Spleen (tissue), 11 donors: ENCODE results near the gene STMN3. TPM values are rescaled to one million over a fixed set of nuclear protein-coding genes. Genes with fewer than 3 reads are reported as not detected.
A peak's percentile ranks its signal among the peaks of the same experiment; 100 is the strongest.
"Not testable (repeated sequence)": the region's sequence is repeated elsewhere in the genome, so short reads cannot be mapped to it uniquely, and the experiment has no call there.

Experiments used
- DNase-seq: peaks from one replicate; pipeline ENCODE4 v3.0.0-alpha.2; 2020
- H3K27ac ChIP-seq, 8 donors: fragments of 200-600 bp; sonication (generic) in 7 of 8; 1 replicate in 4 of 8; 2 replicates in 4 of 8; pipeline versions ENCODE4 v1.5.0 to v1.8.0; 2016 to 2021; ENCODE audit warnings: inconsistent platforms in 4 of 8, mild to moderate bottlenecking in 4 of 8, moderate library complexity in 1 of 8
- H3K27me3 ChIP-seq, 7 donors: fragments of 200-600 bp; sonication (generic) in 6 of 7; replicated peaks in 1 of 7; 1 replicate in 4 of 7; 2 replicates in 3 of 7; pipeline versions ENCODE4 v1.5.0 to v1.8.0; 2016 to 2021; ENCODE audit warnings: inconsistent platforms in 3 of 7, mild to moderate bottlenecking in 1 of 7
- H3K36me3 ChIP-seq, 6 donors: fragments of 200-600 bp; sonication (generic) in 5 of 6; 1 replicate in 4 of 6; 2 replicates in 2 of 6; pipeline versions ENCODE4 v1.5.0 to v1.8.0; 2016 to 2021; ENCODE audit warnings: inconsistent platforms in 2 of 6
- H3K4me1 ChIP-seq, 6 donors: fragments of 200-600 bp; sonication (generic) in 5 of 6; 1 replicate in 3 of 6; 2 replicates in 3 of 6; pipeline versions ENCODE4 v1.5.0 to v1.8.0; 2016 to 2021; ENCODE audit warnings: inconsistent platforms in 3 of 6
- H3K4me3 ChIP-seq, 8 donors: fragments of 200-600 bp; sonication (generic) in 7 of 8; 1 replicate in 4 of 8; 2 replicates in 4 of 8; pipeline versions ENCODE4 v1.5.0 to v1.8.0; 2016 to 2021; ENCODE audit warnings: inconsistent platforms in 4 of 8, mild to moderate bottlenecking in 4 of 8, moderate library complexity in 2 of 8
- H3K9me3 ChIP-seq, 8 donors: fragments of 200-600 bp; sonication (generic) in 7 of 8; 1 replicate in 4 of 8; 2 replicates in 4 of 8; pipeline versions ENCODE4 v1.5.0 to v1.8.0; 2016 to 2021; ENCODE audit warnings: inconsistent platforms in 4 of 8
- CTCF ChIP-seq, 11 experiments: fragments of 200-600 bp in 7 of 11; fragments of 450-650 bp in 4 of 11; sonication (generic) in 4 of 11; IDR thresholded peaks in 8 of 11; conservative IDR thresholded peaks in 3 of 11; 1 replicate in 7 of 11; 2 replicates in 4 of 11; pipeline versions ENCODE4 v1.4.0 to v1.8.0; 2016 to 2021; ENCODE audit warnings: antibody characterized with exemption in 11 of 11, inconsistent platforms in 4 of 11, mild to moderate bottlenecking in 1 of 11
- POLR2A ChIP-seq, 3 donors: fragments of 450-650 bp; IDR thresholded peaks; one replicate each; pipeline ENCODE4 v1.5.1; 2017; ENCODE audit warnings: antibody characterized with exemption in 3 of 3, mild to moderate bottlenecking in 1 of 3
- POLR2AphosphoS5 ChIP-seq, 3 donors: sonication (generic); formaldehyde crosslinking; IDR thresholded peaks; one replicate each; pipeline ENCODE4 v1.5.1; 2017; ENCODE audit warnings: antibody characterized with exemption in 3 of 3
- WGBS, 5 donors: extraction: QIAGEN DNeasy Blood & Tissue Kit in 3 of 5; methylation state at CpG; one replicate each; pipeline versions ENCODE4 v1.1.5 to v1.1.7; 2013 to 2018; 5-methylcytosine and 5-hydroxymethylcytosine counted together
- intact Hi-C: fragments of 100-400 bp; cut with DNase I; formaldehyde crosslinking; loops from one replicate; pipeline ENCODE4 v1.15.0; 2023; ENCODE audit warnings: low total_unique reads
- polyA plus RNA-seq, 3 donors: library from polyadenylated mRNA; stranded (reverse); fragments of 200-250 nt; gene quantifications; one replicate each; pipeline ENCODE4 v1.2.1, GENCODE V29; 2013
- total RNA-seq, 7 donors: library from RNA; depleted of rRNA in 3 of 7; stranded (reverse); fragments of >200 nt in 3 of 7; fragmentation: NEBNext Ultra II Directional in 4 of 7; extraction: Animal tissue kit (Norgen Biotek cat#: 25700) in 4 of 7; gene quantifications; one replicate each; pipeline versions ENCODE4 v1.1.0 to v1.2.1, GENCODE V29; 2016 to 2021
- donor health status: healthy with polysubstance abuse.
- donor health status: DM: no; HTN: no; CAD: no; lungs with moderate emphysema.
- donor health status: DM: no; HTN: no; CAD: no.
- donor health status: Bipolar disorder and iron deficiency.
- donor health status: healthy.
- donor health status: DM: no; HTN: no; CAD: no.
- donor health status: DM: yes; HTN: yes; CAD: no.

The STMN3 gene
- total and polyA plus RNA-seq, 10 donors = 16.1 to 57.0 (median 32.3) TPM

GRCh38 chr20:63641146-63641791 lies 12.0 kb downstream of the STMN3 start:
- no peaks in the 10 kb centered on the region for H3K9me3 ChIP-seq
- H3K4me1 ChIP-seq = peaks cover 26 to 64% (median 52%) of the 10 kb centered on the region in 6 donors
- H3K27me3 ChIP-seq = no peaks in the 10 kb centered on the region
- intact Hi-C loops = no loop called here
- no peak for TF ChIP-seq CTCF (IDR thresholded peaks at IDR 0.05 in 8 of 11, conservative IDR thresholded peaks at IDR 0.05 in 3 of 11)
- peak; percentile 46 to 85 (median 75) for TF ChIP-seq POLR2AphosphoS5 (IDR thresholded peaks at IDR 0.05)
- peak in 1 of 3 donors; percentile 34 for TF ChIP-seq POLR2A (IDR thresholded peaks at IDR 0.05)
- peak overlapping the region; percentile 93 to 100 (median 99) for H3K27ac ChIP-seq
- peak overlapping the region; percentile 56 to 87 (median 66) for H3K4me3 ChIP-seq
- H3K36me3 ChIP-seq = peaks cover 0 to 13% (median 0%) of the 10 kb centered on the region in 6 donors
- DNase-seq = peak; percentile 93
- WGBS, 5 donors = 1 to 27% (median 6%) methylated on average over 28 to 42 of the region's 47 CpGs

- peak; percentile 92 for DNase-seq
- Histone ChIP-seq H3K27ac (peak overlapping the region; percentile 75 to 100 (median 92)), H3K4me3 (peak overlapping the region in 7 of 8 donors; percentile 35 to 87 (median 65)), H3K4me1 (peaks cover 28 to 70% (median 55%) of the 10 kb centered on the region in 6 donors), H3K36me3 (peaks cover 0 to 13% (median 0%) of the 10 kb centered on the region in 6 donors)
- H3K27me3 ChIP-seq, H3K9me3 ChIP-seq, intact Hi-C loops: not testable (repeated sequence)
- whole genome bisulfite sequencing, 5 donors = 27 to 67% (median 41%) methylated on average over 3 to 17 of the region's 17 CpGs
These were observed 12.5 kb downstream of the STMN3 start for GRCh38 chr20:63640686-63641085.

GRCh38 chr20:63640086-63640485 lies 13.1 kb downstream of the STMN3 start:
- intact Hi-C loops = no loop called here
- Histone ChIP-seq H3K4me1 (peaks cover 34 to 76% (median 61%) of the 10 kb centered on the region in 6 donors), H3K36me3 (peaks cover 0 to 13% (median 0%) of the 10 kb centered on the region in 6 donors), H3K27ac (peak overlapping the region; percentile 75 to 100 (median 92)), H3K4me3 (peak overlapping the region; percentile 16 to 87 (median 52)), H3K27me3 (no peaks in the 10 kb centered on the region), H3K9me3 (no peaks in the 10 kb centered on the region)
- TF ChIP-seq POLR2A (IDR thresholded peaks at IDR 0.05) (no peak), POLR2AphosphoS5 (IDR thresholded peaks at IDR 0.05) (peak in 1 of 3 donors; percentile 18), CTCF (IDR thresholded peaks at IDR 0.05 in 8 of 11, conservative IDR thresholded peaks at IDR 0.05 in 3 of 11) (no peak)
- DNase-seq = peak; percentile 86
- WGBS, 5 donors = 40 to 82% (median 67%) methylated on average over 2 to 8 of the region's 8 CpGs

- peak; percentile 97 for DNase-seq
- no peak for TF ChIP-seq CTCF (IDR thresholded peaks at IDR 0.05 in 8 of 11, conservative IDR thresholded peaks at IDR 0.05 in 3 of 11)
- peak in 1 of 3 donors; percentile 38 for TF ChIP-seq POLR2A (IDR thresholded peaks at IDR 0.05)
- TF ChIP-seq POLR2AphosphoS5 (IDR thresholded peaks at IDR 0.05) = peak; percentile 85 to 92 (median 86)
- H3K4me3 ChIP-seq = peak overlapping the region in 7 of 8 donors; percentile 35 to 87 (median 65)
- H3K27ac ChIP-seq = peak overlapping the region; percentile 75 to 100 (median 92)
- no peaks in the 10 kb centered on the region for H3K27me3 ChIP-seq
- intact Hi-C loops = no loop called here
- peaks cover 0 to 13% (median 0%) of the 10 kb centered on the region in 6 donors for H3K36me3 ChIP-seq
- H3K4me1 ChIP-seq = peaks cover 40 to 84% (median 69%) of the 10 kb centered on the region in 6 donors
- no peaks in the 10 kb centered on the region for H3K9me3 ChIP-seq
- 30 to 43% (median 32%) methylated on average over 12 to 15 of the region's 15 CpGs for WGBS, 5 donors
These were observed 13.9 kb downstream of the STMN3 start for GRCh38 chr20:63639093-63639975.
